LHCN-M2 (cell line): Measurements from ENCODE around the gene GTF2IRD1. TPM values are rescaled to one million over a fixed set of nuclear protein-coding genes. Genes with fewer than 3 reads are reported as not detected.
"Not testable (repeated sequence)": the region's sequence is repeated elsewhere in the genome, so short reads cannot be mapped to it uniquely, and the experiment has no call there.

Source experiments
- DNase-seq: peaks from one replicate; pipeline ENCODE4 v3.0.0-alpha.2; 2012; ENCODE audit warnings: low read depth
- total RNA-seq: library from RNA; depleted of rRNA; stranded (reverse); fragments of >200 nt; gene quantifications from 2 replicates; pipeline ENCODE4 v1.2.3, GENCODE V29; 2014

The GTF2IRD1 gene
- total RNA-seq, 1 experiment from 2014 or later = 18.1 TPM

DNA sequence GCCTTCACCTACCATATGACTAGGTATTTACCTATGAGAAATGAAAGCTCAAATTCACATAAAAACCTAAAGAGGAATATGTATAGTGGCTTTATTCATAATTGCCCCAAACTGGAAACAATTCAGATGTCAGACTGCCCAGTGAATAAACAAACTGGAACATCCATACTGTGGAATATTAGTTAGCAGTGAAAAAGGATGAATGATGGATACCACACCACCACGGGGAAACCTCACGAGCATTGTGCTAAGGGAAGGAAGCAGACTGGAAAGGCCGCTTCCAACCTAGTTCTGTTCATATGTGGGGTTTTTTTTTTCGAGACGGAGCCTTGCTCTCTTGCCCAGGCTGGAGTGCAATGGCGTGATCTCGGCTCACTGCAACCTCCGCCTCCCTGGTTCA, 16.8 kb downstream of the GTF2IRD1 start:
- no peak for DNase-seq

DNA sequence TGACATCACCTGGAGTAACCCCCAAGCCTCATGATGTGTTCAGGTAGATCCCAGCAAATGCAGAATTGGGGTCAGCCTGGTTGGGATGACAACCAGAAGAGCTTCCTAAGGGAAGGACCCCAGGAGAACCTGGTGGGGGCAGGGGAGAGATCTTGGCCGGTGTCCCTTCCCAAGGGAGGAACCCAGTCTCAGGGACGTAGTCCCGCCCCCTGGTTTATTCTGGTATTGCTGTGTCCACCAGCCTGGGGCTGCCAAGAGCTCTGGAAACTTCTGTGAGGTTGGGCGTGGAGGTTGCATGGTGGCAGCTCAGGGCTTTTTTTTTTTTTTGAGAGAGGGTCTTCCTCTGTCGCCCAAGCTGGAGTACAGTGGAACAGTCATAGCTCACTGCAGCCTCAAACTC, 19.4 kb downstream of the GTF2IRD1 start:
- DNase-seq = no peak

DNA sequence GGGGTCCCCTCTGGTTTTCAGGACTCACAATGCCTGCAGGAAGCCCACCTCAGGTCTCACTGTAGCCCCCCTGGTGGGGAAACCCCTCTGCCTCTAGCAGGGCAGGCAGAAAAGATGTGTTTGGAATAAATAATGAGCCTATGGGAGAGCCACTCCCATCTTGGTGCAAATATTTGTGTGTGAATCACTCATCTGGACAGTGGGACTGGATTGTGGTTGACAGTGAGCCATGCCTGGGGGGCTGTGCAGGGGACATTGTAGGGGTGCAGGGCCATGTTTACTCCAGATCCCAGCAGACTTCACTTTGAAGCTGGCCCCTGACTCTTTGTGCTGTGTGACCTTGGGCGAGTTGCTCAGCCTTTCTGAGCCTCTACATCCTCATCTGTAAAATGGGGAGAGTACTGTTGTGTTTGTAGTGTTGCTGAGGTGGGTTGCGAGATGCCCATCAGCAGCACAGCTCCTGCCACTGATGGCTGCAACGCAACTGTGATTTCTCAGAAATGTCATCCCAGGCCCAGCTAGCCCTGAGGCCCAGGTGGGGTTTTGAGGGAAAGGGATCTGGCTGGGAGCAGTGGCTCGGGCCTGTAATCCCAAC, 20.7 kb downstream of the GTF2IRD1 start:
- DNase-seq = peak; percentile 41

DNA sequence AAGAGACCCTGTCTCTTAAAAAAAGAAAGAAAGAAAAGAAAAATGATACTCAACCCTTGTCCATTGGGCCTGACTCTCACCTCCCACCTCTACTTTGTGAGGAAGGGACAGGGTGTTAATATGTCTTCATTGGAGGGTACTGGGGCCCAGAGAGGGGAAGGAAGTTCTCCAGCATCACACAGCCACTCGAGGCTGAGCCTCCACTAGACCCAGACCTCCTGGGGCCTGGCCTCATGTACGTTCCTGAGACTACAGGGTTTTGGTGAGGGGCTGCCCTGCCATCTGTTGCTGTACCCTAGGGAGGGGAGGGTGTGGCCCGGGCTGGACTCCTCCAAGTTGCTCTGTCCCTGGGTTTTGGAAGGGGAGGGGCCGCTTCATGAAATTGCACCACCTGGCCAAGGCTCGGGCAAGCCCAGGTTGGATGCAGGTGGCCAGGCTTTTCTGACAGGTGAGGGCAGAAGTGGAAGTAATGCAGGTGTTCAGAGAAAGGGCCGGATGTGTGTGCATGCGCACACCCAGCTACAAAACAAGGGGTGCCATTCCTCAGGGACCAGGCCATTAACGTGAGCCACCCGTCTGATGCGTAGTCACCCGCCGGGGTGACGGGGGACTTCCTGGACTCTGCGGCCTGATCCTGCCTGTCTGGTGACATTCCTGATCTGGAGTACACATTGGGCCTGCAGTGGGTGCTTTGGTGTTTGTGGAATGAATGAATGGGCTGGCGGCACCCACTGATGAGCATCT, 21.7 kb downstream of the GTF2IRD1 start:
- DNase-seq = no peak

DNA sequence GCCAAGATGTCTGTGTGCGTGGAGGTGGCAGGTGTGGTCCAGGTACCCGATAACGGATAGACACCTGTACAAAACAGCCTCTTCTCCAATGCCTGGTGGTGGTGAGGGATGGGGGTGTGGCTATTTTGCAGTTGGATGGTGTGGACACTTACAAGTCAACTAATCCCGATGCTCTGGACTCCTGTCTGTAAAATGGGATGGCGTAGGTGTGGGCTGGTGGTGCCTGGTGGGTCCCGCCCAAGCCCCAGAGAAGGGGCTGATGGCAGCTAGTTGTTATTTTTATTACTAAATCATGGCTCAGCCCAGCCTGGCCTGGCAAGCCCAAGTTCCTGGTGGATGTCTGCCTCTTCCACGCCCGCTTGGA, 22.3 kb downstream of the GTF2IRD1 start:
- DNase-seq = no peak

DNA sequence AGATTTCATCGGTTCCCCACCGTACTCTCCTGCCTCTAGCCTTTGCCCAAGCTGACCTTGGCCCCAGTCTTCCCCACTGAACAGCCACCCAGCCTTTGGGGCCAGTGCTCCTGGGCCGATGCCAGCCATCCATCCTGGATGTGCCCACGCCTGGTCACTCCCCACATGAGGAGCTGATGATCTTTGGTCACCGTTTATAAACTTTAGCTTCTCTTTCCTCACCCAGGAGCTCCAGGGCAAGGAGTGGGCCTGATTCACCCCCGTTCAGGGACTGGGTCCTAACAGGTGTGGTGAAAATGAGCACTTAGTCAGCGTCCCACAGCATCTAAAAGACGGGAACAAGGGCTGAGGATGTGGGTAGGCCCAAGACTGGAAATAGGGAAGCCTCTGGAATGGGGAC, 22.9 kb downstream of the GTF2IRD1 start:
- peak; percentile 65 for DNase-seq

DNA sequence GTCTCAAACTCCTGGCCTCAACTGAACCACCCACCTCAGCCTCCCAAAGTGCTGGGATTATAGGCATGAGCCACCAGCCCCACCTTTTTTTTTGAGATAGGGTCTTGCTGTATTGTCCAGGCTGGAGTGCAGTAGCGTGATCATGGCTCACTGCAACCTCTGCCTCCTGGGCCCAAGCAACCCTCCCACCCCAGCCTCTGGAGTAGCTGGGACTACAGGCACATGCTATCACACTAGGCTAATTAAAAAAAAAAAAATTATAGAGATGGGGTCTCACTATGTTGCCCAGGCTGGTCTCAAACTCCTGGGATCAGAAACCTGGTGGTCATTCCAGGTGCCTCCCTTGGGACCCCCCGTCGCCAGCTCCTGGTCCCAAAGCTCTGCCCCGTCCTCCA, 25.0 kb downstream of the GTF2IRD1 start:
- DNase-seq = no peak

DNA sequence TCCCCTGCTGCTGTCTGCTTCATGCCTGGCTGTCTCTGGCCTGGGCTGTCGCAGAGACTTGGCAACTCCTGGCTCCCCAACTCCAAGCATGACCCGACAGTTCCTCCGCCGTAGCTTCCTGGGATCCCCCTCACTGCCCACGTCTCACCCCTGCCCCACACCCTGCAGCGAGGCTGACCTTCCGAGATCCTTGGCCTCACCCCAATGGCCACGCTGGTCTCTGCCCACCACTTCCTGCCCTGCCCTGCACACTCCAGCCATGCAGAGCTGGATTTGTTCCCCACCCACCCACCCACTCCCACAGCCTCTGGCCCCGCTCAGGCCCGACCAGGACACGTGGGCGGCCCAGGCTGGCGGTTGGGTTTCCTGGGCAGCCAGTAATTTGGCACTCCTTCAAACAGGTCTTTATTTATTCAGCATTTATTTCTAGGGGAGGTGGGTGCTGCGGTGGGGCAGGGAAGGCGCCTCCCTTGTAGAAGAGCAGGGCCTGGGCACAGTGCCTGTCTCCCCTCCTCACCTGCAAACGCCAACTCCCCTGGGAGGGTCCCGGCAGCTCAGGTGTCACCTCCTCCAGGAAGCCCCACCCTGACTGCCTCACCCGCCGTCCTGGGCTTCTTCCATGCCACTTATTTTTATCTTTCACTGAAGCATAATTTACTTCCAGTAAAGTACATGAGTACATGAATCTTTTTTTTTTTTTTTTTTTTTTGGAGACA, 25.5 kb downstream of the GTF2IRD1 start:
- DNase-seq = peak; percentile 34

DNA sequence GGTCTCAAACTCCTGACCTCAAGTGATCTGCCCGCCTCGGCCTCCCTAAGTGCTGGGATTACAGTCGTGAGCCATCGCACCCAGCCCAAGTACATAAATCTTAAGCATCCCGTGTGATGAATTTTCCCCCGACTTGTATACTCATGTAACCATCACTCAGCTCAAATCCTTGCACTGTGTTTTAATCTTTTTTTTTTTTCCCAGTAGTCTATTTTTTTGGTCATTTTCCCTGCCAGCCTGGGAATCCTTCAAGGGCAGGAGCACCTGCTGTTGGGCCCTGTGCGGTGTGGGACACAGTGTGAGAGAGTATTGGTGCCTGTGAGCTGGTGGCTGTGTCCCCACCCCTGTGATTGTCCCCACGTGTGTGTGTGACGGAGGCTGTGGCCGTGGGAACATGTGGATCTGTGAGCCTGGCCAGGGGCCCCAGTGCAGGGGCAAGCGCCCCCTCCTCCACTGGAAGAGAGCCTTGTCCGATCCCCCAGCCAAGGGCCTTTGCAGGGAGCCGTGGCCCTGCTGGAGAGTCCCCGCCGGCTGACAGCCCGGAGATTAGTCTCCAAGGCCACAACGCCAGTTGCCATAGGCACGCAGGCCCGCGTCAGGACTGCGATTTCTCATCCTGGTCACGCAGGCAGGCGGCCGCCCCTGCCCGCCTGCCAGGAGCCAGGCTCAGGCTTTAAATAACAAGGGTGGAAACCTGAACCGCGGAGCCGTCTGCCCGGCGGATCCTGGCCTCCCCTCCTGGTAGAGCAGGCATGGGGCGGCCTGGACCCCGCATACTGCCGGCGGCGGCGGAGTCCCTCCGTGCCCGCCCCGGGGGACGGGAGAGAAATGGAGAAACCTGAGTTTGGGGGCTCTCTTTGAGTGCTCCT, 26.5 kb downstream of the GTF2IRD1 start:
- DNase-seq = peak; percentile 88

DNA sequence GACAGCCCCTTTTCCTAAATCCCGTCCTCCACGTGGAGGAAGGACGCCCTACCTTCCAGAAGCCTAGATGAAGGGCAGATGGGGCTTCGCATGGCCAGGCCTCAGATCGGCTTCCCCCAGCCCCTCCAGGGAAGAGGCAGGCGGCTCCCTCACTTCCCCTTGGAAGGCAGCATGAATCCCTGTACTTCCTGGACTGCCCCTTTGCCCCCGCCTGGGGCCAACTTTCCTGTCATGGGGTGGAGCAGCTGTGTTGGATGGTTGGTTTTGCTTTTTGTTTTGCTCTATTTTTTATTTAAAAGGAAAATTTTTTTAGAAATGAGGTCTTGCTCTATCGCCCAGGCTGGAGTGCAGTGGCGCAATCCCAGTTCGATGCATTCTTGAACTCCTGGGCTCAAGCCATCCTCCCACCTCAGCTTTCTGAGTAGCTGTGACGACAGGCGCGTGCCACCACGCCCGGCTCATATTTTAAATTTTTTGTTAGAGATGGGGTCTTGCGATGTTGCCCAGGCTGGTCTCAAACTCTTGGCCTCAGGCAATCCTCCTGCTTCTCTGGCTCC, 27.2 kb downstream of the GTF2IRD1 start:
- peak; percentile 68 for DNase-seq

DNA sequence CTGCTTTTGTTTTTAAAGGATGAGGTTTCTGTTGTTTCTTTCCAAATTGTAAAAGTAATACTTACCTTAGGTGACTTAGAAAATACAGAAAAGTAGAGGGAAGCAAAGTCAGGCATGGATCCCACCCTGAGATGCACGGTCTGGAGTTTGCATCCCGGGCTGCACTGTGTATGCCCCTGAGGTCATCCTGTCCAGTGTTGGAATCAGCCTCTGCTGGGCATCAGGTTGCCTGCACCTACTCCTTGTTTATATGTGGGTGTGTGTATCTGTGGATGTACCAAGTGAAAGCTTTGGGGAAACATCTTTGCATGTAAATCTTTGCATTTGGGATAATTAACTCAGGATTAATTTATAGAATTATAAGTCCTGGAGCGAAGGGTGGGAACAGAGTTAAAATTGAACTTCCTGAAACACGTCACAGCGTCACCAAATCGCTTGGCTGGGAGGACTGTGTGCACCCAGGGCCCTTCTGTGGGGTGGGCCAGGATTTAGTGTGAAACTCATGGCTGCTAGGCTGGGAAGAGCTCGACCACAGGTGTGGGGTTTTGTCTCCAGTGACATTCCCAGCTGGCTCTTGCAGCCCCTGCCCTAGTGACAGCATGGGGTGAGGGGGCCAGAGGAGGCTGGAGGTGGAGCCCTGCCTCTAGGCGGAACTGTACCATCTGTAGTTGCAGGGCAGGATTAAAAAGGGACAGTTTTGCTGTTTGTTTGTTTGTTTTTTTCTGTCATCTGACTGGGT, 27.9 kb downstream of the GTF2IRD1 start:
- DNase-seq = peak; percentile 31

DNA sequence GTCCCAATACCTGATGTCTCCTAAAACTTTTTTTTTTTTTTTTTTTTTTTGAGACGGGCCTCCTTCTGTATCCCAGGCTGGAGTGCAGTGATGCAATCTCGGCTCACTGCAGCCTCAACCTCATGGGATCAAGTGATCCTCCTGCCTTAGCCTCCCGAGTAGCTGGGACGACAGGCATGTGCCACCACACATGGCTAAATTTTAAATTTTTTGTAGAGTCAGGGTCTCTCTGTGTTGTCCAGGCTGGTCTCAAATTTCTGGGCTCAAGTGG, 28.4 kb downstream of the GTF2IRD1 start:
- no peak for DNase-seq

DNA sequence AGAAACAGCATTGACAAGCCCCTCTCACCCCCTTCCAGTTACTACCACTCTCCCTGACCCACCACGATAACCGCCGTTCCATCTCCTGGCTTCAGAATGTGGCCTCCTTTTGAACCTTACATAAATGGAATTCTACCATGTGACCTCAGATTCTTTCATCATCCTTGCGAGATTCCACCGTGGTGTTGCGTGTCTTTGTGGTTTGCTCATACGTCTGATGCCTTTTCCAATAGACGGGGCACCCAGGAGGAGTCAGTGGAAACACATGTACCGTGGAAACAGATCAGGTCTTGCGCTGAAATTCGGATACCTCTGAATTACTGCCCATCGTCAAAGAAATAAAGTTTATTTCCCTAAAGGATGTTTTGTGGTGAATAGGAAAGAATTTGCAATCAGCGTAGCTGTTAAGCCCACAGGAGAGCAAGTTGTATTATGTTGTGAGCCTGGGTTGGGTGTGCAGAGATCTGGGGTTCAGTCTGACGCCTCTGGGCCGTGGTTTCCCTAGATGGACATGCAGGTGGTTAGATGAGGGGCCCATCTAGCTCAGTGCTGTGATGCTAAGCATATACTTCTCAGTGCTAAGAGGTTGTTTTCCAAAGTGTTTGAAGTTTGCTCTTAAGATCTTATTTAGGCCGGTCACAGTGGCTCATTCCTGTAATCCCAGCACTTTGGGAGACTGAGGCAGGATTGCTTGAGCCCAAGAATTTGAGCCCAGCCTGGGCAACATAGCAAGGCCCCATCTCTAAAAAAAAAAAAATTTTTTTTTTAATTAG, 29.1 kb downstream of the GTF2IRD1 start:
- DNase-seq = peak; percentile 87

DNA sequence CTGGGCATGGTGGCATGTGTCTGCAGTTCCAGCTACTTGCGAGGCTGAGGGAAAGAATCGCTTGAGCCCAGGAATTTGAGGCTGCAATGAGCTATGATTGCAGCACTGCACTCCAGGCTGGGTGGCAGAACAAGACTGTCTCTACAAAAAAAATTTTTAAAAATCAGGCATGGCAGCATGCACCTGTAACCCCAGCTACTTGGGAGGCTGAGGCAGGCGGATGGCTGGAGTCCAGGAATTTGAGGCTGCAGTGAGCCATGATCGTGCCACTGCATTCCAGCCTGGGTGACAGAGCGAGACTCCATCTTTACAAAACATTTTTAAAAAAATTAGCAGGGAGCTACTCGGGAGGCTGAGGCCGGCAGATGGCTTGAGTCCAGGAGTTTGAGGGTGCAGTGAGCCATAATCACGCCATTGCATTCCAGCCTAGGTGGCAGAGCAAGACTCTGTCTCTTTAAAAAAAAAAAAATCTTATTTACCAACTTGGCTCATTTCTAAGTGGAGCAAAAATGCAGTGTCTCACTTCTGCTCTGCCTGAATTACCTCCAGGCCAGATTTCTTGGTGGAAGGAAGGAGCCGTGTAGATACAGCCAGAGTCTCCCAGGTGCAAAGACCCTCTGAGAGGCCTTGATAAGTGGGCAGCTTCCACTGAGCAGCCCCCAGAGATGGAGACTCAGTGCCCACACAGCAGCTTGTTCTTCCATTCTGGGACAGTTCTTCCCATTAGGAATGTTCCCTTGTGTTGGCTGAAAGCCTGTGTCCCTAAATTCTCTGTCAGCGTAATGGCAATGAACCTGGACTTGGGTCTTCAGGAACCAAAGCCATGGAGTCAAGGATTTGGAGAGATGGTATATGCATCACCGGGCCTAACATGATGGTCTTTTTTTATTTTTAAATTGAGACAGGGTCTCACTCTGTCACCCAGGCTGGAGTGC, 30.0 kb downstream of the GTF2IRD1 start:
- DNase-seq = peak; percentile 73

DNA sequence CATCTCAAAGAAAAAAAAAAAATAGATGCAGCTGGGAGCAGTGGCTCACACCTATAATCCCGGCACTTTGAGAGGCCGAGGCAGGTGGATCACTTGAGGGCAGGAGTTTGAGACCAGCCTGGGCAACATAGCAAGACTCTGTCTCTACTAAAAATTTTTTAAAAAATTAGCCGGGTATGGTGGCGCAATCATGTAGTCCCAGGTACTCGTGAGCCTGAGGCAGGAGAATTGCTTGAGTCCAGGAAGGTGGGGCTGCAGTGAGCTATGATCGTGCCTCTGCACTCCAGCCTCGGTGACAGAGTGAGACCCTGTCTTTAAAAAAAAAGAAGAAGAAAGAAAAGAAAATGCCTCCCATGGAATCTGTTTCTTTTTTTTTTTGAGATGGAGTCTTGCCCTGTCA, 31.9 kb downstream of the GTF2IRD1 start:
- DNase-seq = no peak

DNA sequence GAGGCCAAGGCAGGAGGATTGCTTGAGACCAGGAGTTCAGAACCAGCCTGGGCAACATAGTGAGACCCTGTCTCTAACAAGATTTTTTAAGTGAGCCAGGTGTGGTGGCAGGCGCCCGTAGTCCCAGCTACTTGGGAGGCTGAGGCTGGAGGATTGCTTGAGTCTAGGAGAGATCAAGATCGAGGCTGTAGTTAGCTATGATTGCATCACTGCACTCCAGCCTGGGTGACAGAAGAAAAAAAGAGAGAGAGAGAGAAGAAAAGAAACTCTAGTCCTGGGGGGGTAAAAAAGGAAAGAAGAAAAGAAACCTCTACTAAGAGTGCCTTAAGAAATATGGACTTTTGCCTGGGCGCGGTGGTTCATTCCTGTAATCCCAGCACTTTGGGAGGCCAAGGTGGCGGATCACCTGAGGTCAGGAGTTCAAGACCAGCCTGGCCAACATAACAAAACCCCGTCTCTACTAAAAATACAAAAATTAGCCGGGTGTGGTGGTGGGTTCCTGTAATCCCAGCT, 34.9 kb downstream of the GTF2IRD1 start:
- not testable (repeated sequence) for DNase-seq

DNA sequence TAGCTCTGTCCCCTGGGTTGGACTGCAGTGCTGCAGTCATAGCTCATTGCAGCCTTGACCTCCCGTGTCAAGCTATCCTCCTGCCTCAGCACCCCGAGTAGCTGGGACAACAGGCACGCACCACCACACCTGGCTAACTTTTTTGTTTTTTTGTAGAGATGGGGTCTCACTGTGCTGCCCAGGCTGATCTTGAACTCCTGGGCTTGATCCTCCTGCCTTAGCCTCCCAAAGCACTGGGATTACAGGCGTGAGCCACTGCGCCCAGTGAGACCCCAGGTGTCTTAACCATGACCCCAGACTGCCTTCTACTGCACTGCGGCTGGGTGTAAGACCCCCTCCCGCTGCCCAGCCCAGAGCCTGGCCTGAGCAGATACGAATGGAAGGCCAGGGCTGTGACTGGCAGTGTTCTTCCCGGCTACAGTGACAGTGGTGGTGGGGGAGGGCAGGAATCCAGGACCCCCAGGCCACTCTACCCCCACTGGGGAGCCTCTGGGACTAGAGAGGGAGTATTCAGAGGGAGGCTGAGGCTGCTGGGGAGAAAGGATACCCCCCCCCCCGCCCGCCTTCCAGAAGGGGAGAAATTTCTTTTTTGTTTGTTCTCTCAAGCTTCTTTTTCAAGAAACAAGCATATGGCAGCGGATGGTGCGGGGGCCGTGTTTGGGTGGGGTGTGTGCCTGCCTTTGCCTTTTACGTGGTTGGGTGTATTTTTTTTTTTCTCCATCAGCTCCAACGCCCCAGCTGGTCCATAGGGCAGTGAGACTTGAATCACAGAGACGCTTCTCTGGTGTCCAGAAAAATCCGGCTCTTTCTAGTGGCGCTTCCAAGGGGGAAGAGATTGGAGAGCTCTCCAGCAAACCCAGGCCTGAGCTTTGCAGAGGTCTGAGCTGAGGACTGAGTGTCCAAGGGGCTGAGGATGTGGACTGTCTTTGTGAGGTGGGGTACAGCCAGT, 36.6 kb downstream of the GTF2IRD1 start:
- DNase-seq = no peak

DNA sequence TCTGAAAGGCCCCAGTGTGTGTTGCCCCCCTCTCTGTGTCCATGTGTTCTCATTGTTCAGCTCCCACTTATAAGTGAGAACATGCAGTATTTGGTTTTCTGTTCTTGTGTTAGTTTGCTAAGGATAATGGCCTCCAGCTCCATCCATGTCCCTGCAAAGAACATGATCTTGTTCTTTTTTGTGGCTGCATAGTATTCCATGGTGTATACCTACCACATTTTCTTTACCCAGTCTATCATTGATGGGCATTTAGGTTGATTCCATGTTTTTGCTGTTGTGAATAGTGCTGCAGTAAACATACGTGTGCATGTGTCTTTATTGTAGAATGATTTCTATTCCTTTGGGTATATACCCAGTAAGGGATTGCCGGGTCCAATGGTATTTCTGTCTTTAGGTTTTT, 37.8 kb downstream of the GTF2IRD1 start:
- not testable (repeated sequence) for DNase-seq
